Gastrocnemius medialis (tissue), 4 donors: Measurements from ENCODE around the gene ITPR1. TPM values are rescaled to one million over a fixed set of nuclear protein-coding genes. Genes with fewer than 3 reads are reported as not detected.
A peak's percentile ranks its signal among the peaks of the same experiment; 100 is the strongest.

Experiments
- ATAC-seq, 2 donors: fragments of 150-250 bp; one replicate each; pipeline ENCODE4 v1.9.1; 2016
- DNase-seq, 2 donors: peaks; one replicate each; pipeline ENCODE4 v3.0.0-alpha.2; 2019
- H3K27ac ChIP-seq, 4 donors: fragments of 200-600 bp; sonication (generic); 1 replicate in 1 of 4; 2 replicates in 3 of 4; pipeline ENCODE4 v1.5.1; 2016 to 2018; ENCODE audit warnings: mild to moderate bottlenecking in 2 of 4, moderate library complexity in 1 of 4
- H3K27me3 ChIP-seq, 3 donors: fragments of 200-600 bp; sonication (generic) in 2 of 3; 1 replicate in 1 of 3; 2 replicates in 2 of 3; pipeline versions ENCODE4 v1.5.1 to v1.6.0; 2016 to 2019; ENCODE audit warnings: mild to moderate bottlenecking in 1 of 3, moderate library complexity in 1 of 3
- H3K36me3 ChIP-seq, 2 donors: fragments of 200-600 bp; sonication (generic) in 1 of 2; one replicate each; pipeline ENCODE4 v1.5.1; 2017 to 2018
- H3K4me1 ChIP-seq, 2 donors: fragments of 200-600 bp; sonication (generic) in 1 of 2; one replicate each; pipeline ENCODE4 v1.5.1; 2016 to 2017; ENCODE audit warnings: mild to moderate bottlenecking in 2 of 2
- H3K4me3 ChIP-seq, 4 donors: fragments of 200-600 bp; sonication (generic) in 3 of 4; 1 replicate in 1 of 4; 2 replicates in 3 of 4; pipeline ENCODE4 v1.5.1; 2016 to 2019; ENCODE audit warnings: mild to moderate bottlenecking in 2 of 4
- H3K9me3 ChIP-seq, 3 donors: fragments of 200-600 bp; sonication (generic) in 2 of 3; 1 replicate in 1 of 3; 2 replicates in 2 of 3; pipeline ENCODE4 v1.5.1; 2016 to 2019
- POLR2A ChIP-seq, 2 donors: fragments of 450-650 bp; IDR thresholded peaks; one replicate each; pipeline ENCODE4 v1.6.1; 2017; ENCODE audit warnings: antibody characterized with exemption in 2 of 2, mild to moderate bottlenecking in 2 of 2, moderate library complexity in 2 of 2
- in situ Hi-C, 4 donors: fragments of 200-750 bp; cut with MboI; loops; one replicate each; pipeline versions ENCODE4 v1.15.0 to v1.8.0; 2017; ENCODE audit warnings: low sequenced_read_pairs in 4 of 4
- intact Hi-C: fragments of 100-400 bp; cut with DNase I; formaldehyde crosslinking; loops from one replicate; pipeline ENCODE4 v1.15.1; 2023; ENCODE audit warnings: low total_unique reads
- total RNA-seq, 4 donors: library from RNA; depleted of rRNA; stranded (reverse); fragments of >200 nt; gene quantifications; one replicate each; pipeline versions ENCODE4 v1.1.0 to v1.2.3, GENCODE V29; 2016
- TF ChIP-seq, protein P1 (sequence below), 5 experiments: fragments of 450-650 bp in 3 of 5; fragments of 200-600 bp in 2 of 5; sonication (generic) in 2 of 5; IDR thresholded peaks in 4 of 5; conservative IDR thresholded peaks in 1 of 5; 1 replicate in 4 of 5; 2 replicates in 1 of 5; pipeline ENCODE4 v1.5.1; 2016 to 2019; ENCODE audit warnings: antibody characterized with exemption in 5 of 5, mild to moderate bottlenecking in 3 of 5, moderate library complexity in 3 of 5

Gene ITPR1
- total RNA-seq, 4 donors from 2014 or later, result 5.5 to 21.7 (median 11.3) TPM

DNA sequence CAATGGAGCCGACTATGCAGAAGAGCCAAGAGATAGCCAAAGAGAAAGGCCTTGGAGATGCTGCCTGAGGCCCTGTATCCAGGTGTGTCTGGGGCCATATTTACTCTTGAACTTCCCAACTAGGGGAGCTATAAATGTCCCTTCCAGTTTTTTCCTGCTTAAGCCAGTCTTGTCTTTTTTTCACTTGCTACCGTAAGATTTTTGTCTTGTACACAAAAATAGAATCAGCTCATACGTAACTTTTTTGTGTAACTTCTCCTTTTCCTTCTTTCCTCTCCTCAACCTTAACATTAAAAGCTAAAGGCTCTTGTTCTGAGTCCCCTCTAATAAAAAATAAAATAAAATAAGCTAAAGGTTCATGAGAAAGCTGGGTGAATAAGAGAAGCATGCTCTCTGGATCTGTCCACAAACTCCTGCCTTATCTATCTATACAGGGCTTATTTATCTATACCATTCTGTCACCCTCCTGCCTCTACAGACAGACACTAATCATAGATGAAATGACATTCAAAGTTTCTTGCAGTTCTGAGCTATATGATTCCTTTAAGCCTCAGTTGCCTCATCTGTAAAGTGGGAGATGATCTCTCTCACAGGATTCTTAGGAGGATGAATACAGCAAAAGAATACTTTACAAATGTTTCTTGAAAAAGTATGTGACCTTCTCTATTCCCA, 30.6 kb upstream of the ITPR1 start:
- Histone ChIP-seq H3K36me3 (no peaks in the 10 kb centered on the region), H3K9me3 (no peaks in the 10 kb centered on the region), H3K27ac (no peak overlapping the region), H3K4me3 (no peak overlapping the region), H3K4me1 (peaks cover 11 to 18% of the 10 kb centered on the region in 2 donors), H3K27me3 (no peaks in the 10 kb centered on the region)
- in situ Hi-C loops, result no loop called here
- DNase-seq, result no peak
- intact Hi-C loops, result loop anchor here (10.0 kb wide), 2 partner anchors 108 to 158 kb away; partner anchors contain the start of gene SETMAR
- no peak for TF ChIP-seq POLR2A (IDR thresholded peaks at IDR 0.05)
- ATAC-seq, result no peak

DNA sequence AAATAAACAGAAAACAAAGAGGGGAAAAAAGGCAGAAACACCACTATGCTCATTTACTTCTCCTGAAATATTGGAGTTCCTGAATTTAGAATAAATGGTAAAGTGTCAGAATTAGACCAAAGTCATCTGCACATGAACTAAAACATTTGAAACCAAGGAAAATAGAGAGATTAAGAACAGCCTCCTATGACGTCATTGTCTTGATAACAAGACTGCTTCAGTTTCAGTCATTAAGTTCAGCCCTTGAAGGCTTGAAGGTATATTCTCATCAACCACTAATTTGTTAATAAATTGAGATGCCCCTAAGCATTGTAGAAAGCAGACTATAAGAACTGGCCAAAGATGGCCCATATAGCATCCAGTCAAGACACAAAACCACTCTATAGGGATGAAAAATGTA, 28.6 kb upstream of the ITPR1 start:
- Histone ChIP-seq H3K4me1 (peaks cover 11 to 18% of the 10 kb centered on the region in 2 donors), H3K27me3 (no peaks in the 10 kb centered on the region), H3K4me3 (no peak overlapping the region), H3K9me3 (no peaks in the 10 kb centered on the region), H3K27ac (no peak overlapping the region), H3K36me3 (no peaks in the 10 kb centered on the region)
- in situ Hi-C loops (no loop called here), intact Hi-C loops (loop anchor here (10.0 kb wide), 2 partner anchors 110 to 160 kb away; partner anchors contain the start of gene SETMAR)
- DNase-seq, result no peak
- no peak for ATAC-seq
- TF ChIP-seq POLR2A (IDR thresholded peaks at IDR 0.05), result no peak
- TF ChIP-seq, protein P1, sequence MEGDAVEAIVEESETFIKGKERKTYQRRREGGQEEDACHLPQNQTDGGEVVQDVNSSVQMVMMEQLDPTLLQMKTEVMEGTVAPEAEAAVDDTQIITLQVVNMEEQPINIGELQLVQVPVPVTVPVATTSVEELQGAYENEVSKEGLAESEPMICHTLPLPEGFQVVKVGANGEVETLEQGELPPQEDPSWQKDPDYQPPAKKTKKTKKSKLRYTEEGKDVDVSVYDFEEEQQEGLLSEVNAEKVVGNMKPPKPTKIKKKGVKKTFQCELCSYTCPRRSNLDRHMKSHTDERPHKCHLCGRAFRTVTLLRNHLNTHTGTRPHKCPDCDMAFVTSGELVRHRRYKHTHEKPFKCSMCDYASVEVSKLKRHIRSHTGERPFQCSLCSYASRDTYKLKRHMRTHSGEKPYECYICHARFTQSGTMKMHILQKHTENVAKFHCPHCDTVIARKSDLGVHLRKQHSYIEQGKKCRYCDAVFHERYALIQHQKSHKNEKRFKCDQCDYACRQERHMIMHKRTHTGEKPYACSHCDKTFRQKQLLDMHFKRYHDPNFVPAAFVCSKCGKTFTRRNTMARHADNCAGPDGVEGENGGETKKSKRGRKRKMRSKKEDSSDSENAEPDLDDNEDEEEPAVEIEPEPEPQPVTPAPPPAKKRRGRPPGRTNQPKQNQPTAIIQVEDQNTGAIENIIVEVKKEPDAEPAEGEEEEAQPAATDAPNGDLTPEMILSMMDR (IDR thresholded peaks at IDR 0.05 in 4 of 5, conservative IDR thresholded peaks at IDR 0.05 in 1 of 5), result no peak

DNA sequence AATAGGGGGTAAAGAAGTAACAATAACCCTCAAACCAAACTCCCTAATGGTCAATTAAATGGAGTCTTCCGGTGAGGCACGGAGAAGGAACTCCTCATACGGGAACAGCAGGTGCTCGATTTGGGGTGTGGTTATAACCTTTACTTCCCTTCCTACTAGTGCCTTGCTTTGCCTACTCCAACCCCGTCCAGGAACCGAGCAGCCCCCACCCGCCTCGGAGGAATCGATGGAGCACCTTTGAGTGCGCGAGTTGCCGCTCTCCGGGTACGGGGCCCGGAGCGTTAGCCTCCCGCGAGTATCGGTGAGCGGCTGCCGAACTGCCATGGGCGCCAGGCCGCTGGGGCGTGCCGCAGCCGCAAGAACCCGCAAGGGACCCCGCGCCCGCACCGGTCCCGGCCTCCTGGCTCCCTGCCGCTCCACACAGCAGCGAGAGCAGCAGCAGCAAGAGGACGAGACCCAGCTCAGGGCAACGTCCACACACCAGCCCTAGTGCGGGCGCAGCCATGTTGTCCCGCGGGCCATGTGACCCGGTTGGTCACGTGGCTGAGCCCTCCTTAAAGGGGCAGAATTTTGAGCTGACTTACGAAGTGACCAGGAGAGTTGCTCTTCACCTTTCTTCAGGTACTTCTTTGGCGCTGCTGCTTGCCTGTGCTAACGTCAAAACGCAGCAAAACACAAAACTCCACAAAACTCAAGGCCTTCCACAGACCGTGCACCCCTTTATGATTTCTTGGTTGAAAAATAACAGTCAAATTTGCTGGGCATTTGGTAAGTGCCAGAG, 26.2 kb upstream of the ITPR1 start, which contains the start of gene SUMF1:
SUMF1 (minus strand) TSS at position 529 of the 781 bp plus-strand sequence; CDS start at position 505, 24 bp downstream.
- intact Hi-C loops, result loop anchor here (1.0 to 10.0 kb wide), 3 partner anchors 26 to 162 kb away; partner anchors contain the start of genes ITPR1 and SETMAR
- peak within 1 kb of the TSS; percentile 77 to 84 (median 84) for H3K27ac ChIP-seq

DNA sequence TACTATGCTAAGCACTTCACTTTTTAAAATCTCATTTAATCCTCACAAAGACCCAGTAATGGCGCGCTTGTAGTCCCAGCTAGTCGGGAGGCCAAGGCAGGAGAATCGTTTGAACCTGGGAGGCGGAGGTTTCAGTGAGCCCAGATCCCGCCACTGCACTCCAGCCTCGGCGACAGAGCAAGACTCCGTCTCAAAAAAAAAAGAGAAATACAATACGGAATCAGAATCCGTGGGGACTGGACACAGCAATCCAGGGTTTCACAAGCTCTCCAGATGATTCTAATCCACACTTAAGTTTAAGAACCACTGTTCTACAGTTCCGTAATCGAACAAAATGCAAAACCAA, 25.7 kb upstream of the ITPR1 start:
- H3K27ac ChIP-seq, result peak overlapping the region; percentile 77 to 84 (median 84)
- no peaks in the 10 kb centered on the region for H3K27me3 ChIP-seq
- H3K9me3 ChIP-seq, result no peaks in the 10 kb centered on the region
- ATAC-seq, result peak; percentile 10 to 30
- no peaks in the 10 kb centered on the region for H3K36me3 ChIP-seq
- peaks cover 8 to 11% of the 10 kb centered on the region in 2 donors for H3K4me1 ChIP-seq
- no peak for TF ChIP-seq POLR2A (IDR thresholded peaks at IDR 0.05)
- TF ChIP-seq, protein P1 (IDR thresholded peaks at IDR 0.05 in 4 of 5, conservative IDR thresholded peaks at IDR 0.05 in 1 of 5), result no peak
- DNase-seq, result no peak
- in situ Hi-C loops (no loop called here), intact Hi-C loops (loop anchor here (1.0 to 10.0 kb wide), 3 partner anchors 26 to 163 kb away; partner anchors contain the start of genes ITPR1 and SETMAR)
- peak overlapping the region; percentile 82 to 93 (median 90) for H3K4me3 ChIP-seq

More for the DNA sequence above, 26.2 kb upstream of the ITPR1 start, which contains the start of gene SUMF1:
- Histone ChIP-seq H3K9me3 (no peaks in the 10 kb centered on the region), H3K27me3 (no peaks in the 10 kb centered on the region), H3K36me3 (no peaks in the 10 kb centered on the region), H3K4me3 (peak within 1 kb of the TSS; percentile 82 to 93 (median 90)), H3K4me1 (peaks cover 8 to 11% of the 10 kb centered on the region in 2 donors)
- peak; percentile 53 to 70 for DNase-seq
- ATAC-seq, result peak; percentile 98 to 99
- TF ChIP-seq POLR2A (IDR thresholded peaks at IDR 0.05), result peak; percentile 41 to 46
- TF ChIP-seq, protein P1 (IDR thresholded peaks at IDR 0.05 in 4 of 5, conservative IDR thresholded peaks at IDR 0.05 in 1 of 5), result no peak
- in situ Hi-C loops, result no loop called here

DNA sequence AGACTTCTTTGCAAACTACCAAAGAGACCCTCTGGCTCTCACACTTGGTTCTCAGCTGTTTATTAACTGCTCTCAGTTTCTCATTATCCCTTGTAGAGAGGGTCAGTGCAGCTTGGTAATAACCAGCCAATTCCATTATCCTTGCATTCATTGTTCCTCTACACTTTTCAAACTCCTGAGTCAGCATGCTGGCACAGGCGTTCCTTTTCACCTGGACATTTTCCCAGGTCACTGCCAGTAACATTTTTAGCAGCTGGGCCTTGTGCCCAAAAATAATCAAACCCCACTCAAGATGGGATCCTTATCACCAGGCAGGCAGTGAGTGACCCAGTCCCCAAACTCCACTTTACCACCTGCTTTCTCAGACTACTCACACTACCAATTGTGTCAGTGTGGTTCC, 21.2 kb upstream of the ITPR1 start:
- Histone ChIP-seq H3K9me3 (no peaks in the 10 kb centered on the region), H3K4me1 (no peaks in the 10 kb centered on the region), H3K36me3 (no peaks in the 10 kb centered on the region), H3K27me3 (no peaks in the 10 kb centered on the region), H3K27ac (no peak overlapping the region), H3K4me3 (no peak overlapping the region)
- in situ Hi-C loops, result no loop called here
- intact Hi-C loops, result no loop called here
- TF ChIP-seq, protein P1 (IDR thresholded peaks at IDR 0.05 in 4 of 5, conservative IDR thresholded peaks at IDR 0.05 in 1 of 5), result no peak
- no peak for TF ChIP-seq POLR2A (IDR thresholded peaks at IDR 0.05)
- no peak for DNase-seq
- ATAC-seq, result no peak
